ENCODE results near the gene EVA1A. TPM values are rescaled to one million over a fixed set of nuclear protein-coding genes. Genes with fewer than 3 reads are reported as not detected.

The EVA1A gene
- total and polyA plus RNA-seq, 2 donors (not counting 1 experiment from before 2014, with no cell fraction given), result 22.8 to 31.7 TPM

- Histone ChIP-seq H3K9ac (ENCODE audit: insufficient read depth, low read length) (no peak overlapping the region), H3K36me3 (ENCODE audit: control insufficient read depth, insufficient read depth, low read length) (no peaks in the 10 kb centered on the region), H3K4me3 (replicated peaks in 1 of 4; ENCODE audit: control extremely low read depth in 1 of 4, insufficient read depth in 1 of 4, low read depth in 3 of 4, low read length in 4 of 4) (no peak overlapping the region), H3K79me2 (ENCODE audit: control insufficient read depth, insufficient read depth, low read length) (no peaks in the 10 kb centered on the region), H3K4me1 (ENCODE audit: control insufficient read depth, extremely low read depth, insufficient read depth, low read length) (peaks cover 23% of the 10 kb centered on the region), H3K9me3 (ENCODE audit: control insufficient read depth, insufficient read depth, low read depth, low read length) (no peaks in the 10 kb centered on the region), H3K4me2 (ENCODE audit: extremely low read depth, insufficient read depth, low read length) (no peak overlapping the region), H4K20me1 (ENCODE audit: control insufficient read depth, extremely low read depth, insufficient read depth, low read length) (no peaks in the 10 kb centered on the region), H3K27ac (ENCODE audit: insufficient read depth, low read length) (no peak overlapping the region), H2AFZ (ENCODE audit: low read length) (no peak overlapping the region), H3K27me3 (ENCODE audit: control insufficient read depth, insufficient read depth, low read length) (no peaks in the 10 kb centered on the region)
- no peak for TF ChIP-seq EZH2 (IDR thresholded peaks at IDR 0.05; ENCODE audit: low read length, missing control alignments)
- TF ChIP-seq CTCF (conservative IDR thresholded peaks at IDR 0.05 in 1 of 2, IDR thresholded peaks at IDR 0.05 in 1 of 2; ENCODE audit: low read depth in 1 of 2, low read length in 2 of 2), result no peak
- peak; percentile 26 to 87 for DNase-seq (ENCODE audit: low read depth in 2 of 2)
Measured at GRCh38 chr2:75592030-75592429, 31.3 kb upstream of the EVA1A start.

GRCh38 chr2:75589391-75590105, 28.8 kb upstream of the EVA1A start:
- no peaks in the 10 kb centered on the region for H3K36me3 ChIP-seq (ENCODE audit: control insufficient read depth, insufficient read depth, low read length)
- H3K79me2 ChIP-seq (ENCODE audit: control insufficient read depth, insufficient read depth, low read length), result no peaks in the 10 kb centered on the region
- H3K9ac ChIP-seq (ENCODE audit: insufficient read depth, low read length), result no peak overlapping the region
- TF ChIP-seq CTCF (conservative IDR thresholded peaks at IDR 0.05 in 1 of 2, IDR thresholded peaks at IDR 0.05 in 1 of 2; ENCODE audit: low read depth in 1 of 2, low read length in 2 of 2) (no peak), EZH2 (IDR thresholded peaks at IDR 0.05; ENCODE audit: low read length, missing control alignments) (no peak)
- H3K27me3 ChIP-seq (ENCODE audit: control insufficient read depth, insufficient read depth, low read length), result no peaks in the 10 kb centered on the region
- H3K4me2 ChIP-seq (ENCODE audit: extremely low read depth, insufficient read depth, low read length), result peak overlapping the region; percentile 23
- peak; percentile 34 to 55 for DNase-seq (ENCODE audit: low read depth in 2 of 2)
- H3K9me3 ChIP-seq (ENCODE audit: control insufficient read depth, insufficient read depth, low read depth, low read length), result no peaks in the 10 kb centered on the region
- no peaks in the 10 kb centered on the region for H4K20me1 ChIP-seq (ENCODE audit: control insufficient read depth, extremely low read depth, insufficient read depth, low read length)
- peaks cover 7% of the 10 kb centered on the region for H3K4me1 ChIP-seq (ENCODE audit: control insufficient read depth, extremely low read depth, insufficient read depth, low read length)
- no peak overlapping the region for H3K4me3 ChIP-seq (replicated peaks in 1 of 4; ENCODE audit: control extremely low read depth in 1 of 4, insufficient read depth in 1 of 4, low read depth in 3 of 4, low read length in 4 of 4)
- no peak overlapping the region for H2AFZ ChIP-seq (ENCODE audit: low read length)
- no peak overlapping the region for H3K27ac ChIP-seq (ENCODE audit: insufficient read depth, low read length)

- no peaks in the 10 kb centered on the region for H3K36me3 ChIP-seq (ENCODE audit: control insufficient read depth, insufficient read depth, low read length)
- no peak overlapping the region for H3K27ac ChIP-seq (ENCODE audit: insufficient read depth, low read length)
- H3K4me1 ChIP-seq (ENCODE audit: control insufficient read depth, extremely low read depth, insufficient read depth, low read length), result peaks cover 6% of the 10 kb centered on the region
- no peak overlapping the region for H3K9ac ChIP-seq (ENCODE audit: insufficient read depth, low read length)
- no peaks in the 10 kb centered on the region for H3K27me3 ChIP-seq (ENCODE audit: control insufficient read depth, insufficient read depth, low read length)
- no peaks in the 10 kb centered on the region for H3K9me3 ChIP-seq (ENCODE audit: control insufficient read depth, insufficient read depth, low read depth, low read length)
- no peak overlapping the region for H2AFZ ChIP-seq (ENCODE audit: low read length)
- H3K79me2 ChIP-seq (ENCODE audit: control insufficient read depth, insufficient read depth, low read length), result no peaks in the 10 kb centered on the region
- H3K4me3 ChIP-seq (replicated peaks in 1 of 4; ENCODE audit: control extremely low read depth in 1 of 4, insufficient read depth in 1 of 4, low read depth in 3 of 4, low read length in 4 of 4), result no peak overlapping the region
- no peaks in the 10 kb centered on the region for H4K20me1 ChIP-seq (ENCODE audit: control insufficient read depth, extremely low read depth, insufficient read depth, low read length)
- TF ChIP-seq CTCF (conservative IDR thresholded peaks at IDR 0.05 in 1 of 2, IDR thresholded peaks at IDR 0.05 in 1 of 2; ENCODE audit: low read depth in 1 of 2, low read length in 2 of 2) (no peak), EZH2 (IDR thresholded peaks at IDR 0.05; ENCODE audit: low read length, missing control alignments) (no peak)
- H3K4me2 ChIP-seq (ENCODE audit: extremely low read depth, insufficient read depth, low read length), result no peak overlapping the region
- DNase-seq (ENCODE audit: low read depth in 2 of 2), result peak; percentile 51 to 95
Measured at GRCh38 chr2:75587954-75588587, 27.3 kb upstream of the EVA1A start.

Measured in fibroblast of lung (primary cell).